Hepatocyte (in vitro differentiated cells): ENCODE measurements around the gene ALK. TPM values are rescaled to one million over a fixed set of nuclear protein-coding genes. Genes with fewer than 3 reads are reported as not detected.
A peak's percentile ranks its signal among the peaks of the same experiment; 100 is the strongest.

Source experiments
- DNase-seq: peaks from one replicate; pipeline ENCODE4 v3.0.0-alpha.2; 2016; ENCODE audit warnings: low spot score
- H2AFZ ChIP-seq: fragments of 200-600 bp; sonication (generic); 2 replicates; pipeline ENCODE4 v1.6.0; 2016; ENCODE audit warnings: antibody characterized with exemption, mild to moderate bottlenecking
- H3K27ac ChIP-seq: fragments of 200-600 bp; sonication (generic); 2 replicates; pipeline ENCODE4 v1.5.1; 2016; ENCODE audit warnings: mild to moderate bottlenecking
- H3K27me3 ChIP-seq: fragments of 200-600 bp; sonication (generic); 2 replicates; pipeline ENCODE4 v1.6.1; 2016
- H3K36me3 ChIP-seq: fragments of 200-600 bp; sonication (generic); replicated peaks from 2 replicates; pipeline ENCODE4 v1.5.1; 2016; ENCODE audit warnings: low read depth; ENCODE audit not compliant: insufficient read depth
- H3K4me1 ChIP-seq: fragments of 200-600 bp; sonication (generic); 2 replicates; pipeline ENCODE4 v1.5.1; 2016; ENCODE audit warnings: mild to moderate bottlenecking, moderate library complexity; ENCODE audit not compliant: insufficient read depth
- H3K4me2 ChIP-seq: fragments of 200-600 bp; sonication (generic); 2 replicates; pipeline ENCODE4 v1.6.0; 2016
- H3K4me3 ChIP-seq: fragments of 200-600 bp; sonication (generic); 2 replicates; pipeline ENCODE4 v1.5.1; 2016; ENCODE audit warnings: mild to moderate bottlenecking
- H3K79me2 ChIP-seq: fragments of 200-600 bp; sonication (generic); 2 replicates; pipeline ENCODE4 v1.6.0; 2017; ENCODE audit warnings: mild to moderate bottlenecking
- H3K9me2 ChIP-seq: fragments of 200-600 bp; sonication (generic); replicated peaks from 2 replicates; pipeline ENCODE4 v1.6.0; 2017; ENCODE audit warnings: mild to moderate bottlenecking; ENCODE audit not compliant: insufficient read depth
- H3K9me3 ChIP-seq: fragments of 200-600 bp; sonication (generic); 2 replicates; pipeline ENCODE4 v1.5.1; 2016; ENCODE audit warnings: low read depth, mild to moderate bottlenecking
- H4K20me1 ChIP-seq: fragments of 200-600 bp; sonication (generic); 2 replicates; pipeline ENCODE4 v1.6.0; 2016; ENCODE audit warnings: mild to moderate bottlenecking; ENCODE audit not compliant: insufficient read depth, poor library complexity, severe bottlenecking
- EZH2 ChIP-seq: fragments of 200-600 bp; sonication (generic); IDR thresholded peaks from 2 replicates; pipeline ENCODE4 v1.6.1; 2016; ENCODE audit warnings: antibody characterized with exemption, mild to moderate bottlenecking, borderline replicate concordance
- EZH2phosphoT487 ChIP-seq: fragments of 200-600 bp; sonication (generic); IDR thresholded peaks from one replicate; pipeline ENCODE4 v1.6.1; 2018; ENCODE audit warnings: antibody characterized with exemption, mild to moderate bottlenecking, low read depth, moderate library complexity; ENCODE audit not compliant: unreplicated experiment, severe bottlenecking
- WGBS: methylation state at CpG from one replicate; pipeline ENCODE4 v1.1.6; 2016; ENCODE audit warnings: low lambda C conversion rate; ENCODE audit errors: missing lambda C conversion rate; 5-methylcytosine and 5-hydroxymethylcytosine counted together
- polyA plus RNA-seq: library from polyadenylated mRNA; unstranded; fragments of >200 nt; fragmentation: Nextera tagmentation; extraction: Ambion mirVana; gene quantifications from 2 replicates; pipeline ENCODE4 v1.2.1, GENCODE V29; 2016
- total RNA-seq: library from RNA; depleted of rRNA; stranded (reverse); fragments of >200 nt; gene quantifications from 2 replicates; pipeline ENCODE4 v1.2.3, GENCODE V29; 2014
- TF ChIP-seq, protein P1 (sequence below): fragments of 200-600 bp; sonication (generic); IDR thresholded peaks from 2 replicates; pipeline ENCODE4 v1.5.1; 2016; ENCODE audit warnings: antibody characterized with exemption, mild to moderate bottlenecking; ENCODE audit not compliant: poor library complexity

Gene ALK
- total and polyA plus RNA-seq, 2 experiments from 2014 or later: 0.16 to 0.27 TPM

DNA sequence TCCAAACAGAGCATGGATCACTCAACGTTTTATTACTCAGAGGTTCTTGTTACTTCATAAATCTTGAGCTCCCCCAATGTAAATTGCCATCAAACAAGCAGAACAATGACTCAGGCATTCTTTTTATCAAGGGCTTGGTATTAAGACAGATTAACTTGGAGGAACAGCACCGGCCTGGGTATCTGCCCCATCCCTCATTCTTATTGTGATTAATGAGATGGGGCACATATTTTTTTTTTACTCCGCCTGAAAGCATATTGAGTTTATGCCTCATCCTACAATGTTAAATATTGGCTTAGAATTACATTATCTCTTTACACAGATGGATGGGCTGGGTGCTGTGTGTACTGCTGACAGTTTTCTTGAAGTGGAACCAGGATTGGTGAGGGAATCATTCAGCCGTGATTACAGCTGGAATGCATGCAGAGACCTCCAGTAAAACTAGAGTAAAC, 418.9 kb downstream of the ALK start:
- DNase-seq: peak; percentile 21
- Histone ChIP-seq H2AFZ (no peak overlapping the region), H3K79me2 (no peaks in the 10 kb centered on the region), H3K4me1 (peaks cover 6% of the 10 kb centered on the region), H3K9me2 (no peaks in the 10 kb centered on the region), H3K9me3 (no peaks in the 10 kb centered on the region), H3K36me3 (no peaks in the 10 kb centered on the region), H3K4me2 (no peak overlapping the region), H3K27me3 (peaks cover 3% of the 10 kb centered on the region), H3K4me3 (no peak overlapping the region), H4K20me1 (no peaks in the 10 kb centered on the region), H3K27ac (no peak overlapping the region)
- no peak for TF ChIP-seq EZH2
- 17% methylated on average over 4 of the region's 4 CpGs for WGBS

DNA sequence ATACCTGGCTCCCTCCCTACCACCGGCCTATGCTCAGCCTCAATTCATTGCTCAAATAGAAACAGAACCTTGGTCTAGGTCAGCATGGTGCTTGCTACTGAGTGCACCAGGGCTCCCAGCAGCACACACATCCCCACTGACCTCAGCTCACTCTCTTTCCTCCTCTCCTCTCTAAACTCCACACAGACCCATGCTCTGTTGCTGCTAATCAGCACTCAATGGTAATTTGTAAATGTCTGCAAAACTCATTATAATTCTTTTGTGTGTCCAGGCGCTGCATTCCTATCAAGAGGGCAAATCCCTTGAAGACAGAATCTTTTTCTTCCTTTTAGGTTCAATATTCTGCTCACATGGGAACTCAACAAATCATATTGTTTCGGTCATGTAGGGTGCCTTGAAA, 424.0 kb downstream of the ALK start:
- no peaks in the 10 kb centered on the region for H3K79me2 ChIP-seq
- no peak for TF ChIP-seq EZH2
- TF ChIP-seq, protein P1, sequence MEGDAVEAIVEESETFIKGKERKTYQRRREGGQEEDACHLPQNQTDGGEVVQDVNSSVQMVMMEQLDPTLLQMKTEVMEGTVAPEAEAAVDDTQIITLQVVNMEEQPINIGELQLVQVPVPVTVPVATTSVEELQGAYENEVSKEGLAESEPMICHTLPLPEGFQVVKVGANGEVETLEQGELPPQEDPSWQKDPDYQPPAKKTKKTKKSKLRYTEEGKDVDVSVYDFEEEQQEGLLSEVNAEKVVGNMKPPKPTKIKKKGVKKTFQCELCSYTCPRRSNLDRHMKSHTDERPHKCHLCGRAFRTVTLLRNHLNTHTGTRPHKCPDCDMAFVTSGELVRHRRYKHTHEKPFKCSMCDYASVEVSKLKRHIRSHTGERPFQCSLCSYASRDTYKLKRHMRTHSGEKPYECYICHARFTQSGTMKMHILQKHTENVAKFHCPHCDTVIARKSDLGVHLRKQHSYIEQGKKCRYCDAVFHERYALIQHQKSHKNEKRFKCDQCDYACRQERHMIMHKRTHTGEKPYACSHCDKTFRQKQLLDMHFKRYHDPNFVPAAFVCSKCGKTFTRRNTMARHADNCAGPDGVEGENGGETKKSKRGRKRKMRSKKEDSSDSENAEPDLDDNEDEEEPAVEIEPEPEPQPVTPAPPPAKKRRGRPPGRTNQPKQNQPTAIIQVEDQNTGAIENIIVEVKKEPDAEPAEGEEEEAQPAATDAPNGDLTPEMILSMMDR: no peak
- no peak for TF ChIP-seq EZH2phosphoT487
- no peak overlapping the region for H3K4me2 ChIP-seq
- H2AFZ ChIP-seq: no peak overlapping the region
- H3K4me1 ChIP-seq: no peaks in the 10 kb centered on the region
- H3K36me3 ChIP-seq: no peaks in the 10 kb centered on the region
- no peaks in the 10 kb centered on the region for H3K9me3 ChIP-seq
- 97% methylated on average over 3 of the region's 3 CpGs for WGBS
- DNase-seq: no peak
- H3K4me3 ChIP-seq: no peak overlapping the region
- H4K20me1 ChIP-seq: no peaks in the 10 kb centered on the region
- no peak overlapping the region for H3K27ac ChIP-seq
- H3K9me2 ChIP-seq: no peaks in the 10 kb centered on the region
- peaks cover 3% of the 10 kb centered on the region for H3K27me3 ChIP-seq

GRCh38 chr2:29496198-29496597, 425.2 kb downstream of the ALK start:
- no peaks in the 10 kb centered on the region for H3K27me3 ChIP-seq
- no peaks in the 10 kb centered on the region for H3K36me3 ChIP-seq
- no peak for DNase-seq
- H4K20me1 ChIP-seq: no peaks in the 10 kb centered on the region
- no peak overlapping the region for H3K4me2 ChIP-seq
- no peak overlapping the region for H3K27ac ChIP-seq
- WGBS: 76% methylated on average over 1 of the region's 1 CpG
- TF ChIP-seq EZH2phosphoT487: no peak
- no peak for TF ChIP-seq EZH2
- TF ChIP-seq, protein P1: no peak
- H2AFZ ChIP-seq: no peak overlapping the region
- no peaks in the 10 kb centered on the region for H3K4me1 ChIP-seq
- no peaks in the 10 kb centered on the region for H3K79me2 ChIP-seq
- H3K9me3 ChIP-seq: no peaks in the 10 kb centered on the region
- no peak overlapping the region for H3K4me3 ChIP-seq
- no peaks in the 10 kb centered on the region for H3K9me2 ChIP-seq

- no peak overlapping the region for H3K27ac ChIP-seq
- H3K27me3 ChIP-seq: no peaks in the 10 kb centered on the region
- DNase-seq: no peak
- no peaks in the 10 kb centered on the region for H3K4me1 ChIP-seq
- H2AFZ ChIP-seq: no peak overlapping the region
- H3K9me3 ChIP-seq: no peaks in the 10 kb centered on the region
- no peaks in the 10 kb centered on the region for H3K9me2 ChIP-seq
- no peak for TF ChIP-seq EZH2phosphoT487
- TF ChIP-seq, protein P1: no peak
- no peak for TF ChIP-seq EZH2
- 83% methylated on average over 4 of the region's 4 CpGs for WGBS
- H3K36me3 ChIP-seq: no peaks in the 10 kb centered on the region
- no peaks in the 10 kb centered on the region for H4K20me1 ChIP-seq
- H3K4me3 ChIP-seq: no peak overlapping the region
- no peaks in the 10 kb centered on the region for H3K79me2 ChIP-seq
- no peak overlapping the region for H3K4me2 ChIP-seq
Observed at GRCh38 chr2:29495536-29496060, 425.8 kb downstream of the ALK start.
